GM21447 (cell line): Measurements from ENCODE around the gene EEF1A1.
"Not testable (repeated sequence)": the region's sequence is repeated elsewhere in the genome, so short reads cannot be mapped to it uniquely, and the experiment has no call there.

Source experiments
- ATAC-seq: cut with Tn5 transposase; IDR thresholded peaks from one replicate; pipeline ENCODE4 v1.9.1; 2021; ENCODE audit not compliant: unreplicated experiment

The EEF1A1 gene

DNA sequence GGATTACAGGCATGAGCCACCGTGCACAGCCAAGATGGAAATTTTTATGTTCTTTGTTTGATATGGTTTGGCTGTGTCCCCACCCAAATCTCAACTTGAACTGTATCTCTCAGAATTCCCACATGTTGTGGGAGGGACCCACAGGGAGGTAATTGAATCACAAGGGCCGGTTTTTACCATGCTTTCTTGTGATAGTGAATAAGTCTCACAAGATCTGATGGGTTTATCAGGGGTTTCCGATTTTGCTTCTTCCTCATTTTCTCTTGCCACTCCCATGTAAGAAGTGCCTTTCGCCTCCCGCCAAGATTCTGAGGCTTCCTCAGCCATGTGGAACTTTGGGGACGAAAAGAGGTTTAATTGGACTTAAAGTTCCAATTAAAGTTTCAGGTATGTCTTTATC lies 14.6 kb downstream of the EEF1A1 start:
- no peak for ATAC-seq

DNA sequence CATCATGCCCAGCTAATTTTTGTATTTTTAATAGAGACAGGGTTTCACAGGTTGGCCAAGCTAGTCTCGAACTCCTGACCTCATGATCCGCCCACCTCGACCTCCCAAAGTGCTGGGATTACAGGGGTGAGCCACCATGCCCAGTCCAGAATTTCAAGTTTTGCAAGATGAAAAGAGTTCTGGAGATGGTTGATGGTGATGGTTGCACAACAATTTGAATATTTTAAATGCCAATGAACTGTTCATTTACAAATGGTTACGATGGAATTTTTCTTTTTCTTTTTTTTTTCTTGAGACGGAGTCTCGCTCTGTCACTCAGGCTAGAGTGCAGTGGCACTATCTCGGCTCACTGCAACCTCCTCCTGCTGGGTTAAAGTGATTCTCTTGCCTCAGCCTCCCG lies 15.1 kb downstream of the EEF1A1 start:
- ATAC-seq = not testable (repeated sequence)

- ATAC-seq = no peak
These were observed 15.7 kb downstream of the EEF1A1 start for GRCh38 chr6:73505142-73505541.

- no peak for ATAC-seq
These were observed 16.7 kb downstream of the EEF1A1 start for GRCh38 chr6:73504160-73504559.

GRCh38 chr6:73503027-73503772 lies 17.6 kb downstream of the EEF1A1 start:
- ATAC-seq = no peak

DNA sequence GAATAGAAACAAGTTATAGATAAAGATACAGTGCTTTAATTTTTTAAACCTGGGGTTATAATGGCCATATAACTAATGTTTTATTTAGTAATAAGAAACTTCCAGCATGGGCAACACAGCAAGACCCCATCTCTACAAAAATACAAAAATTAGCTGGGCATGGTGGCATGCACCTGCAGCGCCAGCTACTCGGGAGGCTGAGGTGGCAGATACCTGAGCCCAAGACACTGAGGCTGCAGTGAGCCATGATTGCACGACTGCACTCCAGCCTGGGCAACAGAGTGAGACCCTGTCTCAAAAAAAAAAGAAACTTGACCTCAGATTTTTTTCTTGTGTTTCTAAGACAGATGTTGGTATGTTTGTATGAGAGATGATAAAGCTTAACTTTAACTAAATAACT lies 22.9 kb downstream of the EEF1A1 start:
- ATAC-seq = no peak

- no peak for ATAC-seq
These were observed 29.5 kb downstream of the EEF1A1 start for GRCh38 chr6:73491377-73491776.

DNA sequence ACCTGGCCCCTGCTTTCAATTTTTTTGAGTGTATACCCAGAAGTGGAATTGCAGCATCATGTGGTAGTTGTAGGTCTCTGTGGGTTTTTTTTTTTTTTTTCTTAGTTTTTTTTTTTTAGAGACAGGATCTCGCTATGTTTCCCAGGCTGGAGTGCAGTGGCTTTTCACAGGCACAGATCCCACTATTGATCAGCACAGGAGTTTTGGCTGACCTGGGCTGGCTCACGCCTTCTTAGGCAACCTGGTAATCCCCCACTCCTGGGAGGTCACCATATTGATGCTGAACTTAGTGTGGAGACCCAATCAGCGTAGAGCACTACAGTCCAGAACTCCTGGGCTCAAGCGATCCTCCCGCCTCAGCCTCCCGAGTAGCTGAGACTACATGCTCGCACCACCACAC lies 33.4 kb downstream of the EEF1A1 start:
- no peak for ATAC-seq

DNA sequence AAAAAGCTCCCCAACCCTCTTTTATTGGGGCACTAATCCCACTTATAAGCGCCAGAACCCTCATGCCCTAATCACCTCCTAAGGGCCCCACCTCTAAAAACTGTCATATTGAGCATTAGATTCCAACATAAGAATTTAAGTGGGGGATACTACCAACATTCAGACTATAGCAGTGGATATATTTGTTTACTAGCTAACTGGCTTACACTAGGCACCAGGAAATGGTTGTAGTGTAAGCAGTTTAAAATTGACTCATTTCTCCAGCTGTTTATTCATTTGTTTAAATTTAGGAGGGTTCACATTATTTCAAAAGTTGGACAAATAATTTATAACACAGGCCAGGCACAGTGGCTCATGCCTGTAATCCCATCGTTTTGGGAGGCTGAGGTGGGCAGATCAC lies 36.4 kb downstream of the EEF1A1 start:
- no peak for ATAC-seq

- no peak for ATAC-seq
These were observed 38.9 kb downstream of the EEF1A1 start for GRCh38 chr6:73481969-73482368.

DNA sequence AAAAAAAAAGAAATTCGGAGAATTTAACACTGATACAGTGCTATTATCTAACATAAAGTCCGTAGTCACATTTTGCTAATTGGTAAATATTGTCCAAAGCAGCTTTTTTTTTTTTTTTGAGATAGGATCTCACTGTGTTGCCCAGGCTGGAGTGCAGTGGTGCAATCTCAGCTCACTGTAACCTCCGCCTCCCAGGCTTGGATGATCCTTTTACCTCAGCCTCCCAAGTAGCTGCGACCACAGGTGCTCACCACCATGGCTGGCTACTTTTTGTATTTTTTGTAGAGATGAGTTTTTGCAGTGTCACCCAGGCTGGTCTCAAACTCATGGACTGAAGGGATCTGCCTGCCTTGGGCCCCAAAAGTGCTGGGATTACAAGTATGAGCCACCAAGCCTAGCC lies 43.4 kb downstream of the EEF1A1 start:
- no peak for ATAC-seq

- ATAC-seq = no peak
These were observed 44.1 kb downstream of the EEF1A1 start for GRCh38 chr6:73476723-73477122.

DNA sequence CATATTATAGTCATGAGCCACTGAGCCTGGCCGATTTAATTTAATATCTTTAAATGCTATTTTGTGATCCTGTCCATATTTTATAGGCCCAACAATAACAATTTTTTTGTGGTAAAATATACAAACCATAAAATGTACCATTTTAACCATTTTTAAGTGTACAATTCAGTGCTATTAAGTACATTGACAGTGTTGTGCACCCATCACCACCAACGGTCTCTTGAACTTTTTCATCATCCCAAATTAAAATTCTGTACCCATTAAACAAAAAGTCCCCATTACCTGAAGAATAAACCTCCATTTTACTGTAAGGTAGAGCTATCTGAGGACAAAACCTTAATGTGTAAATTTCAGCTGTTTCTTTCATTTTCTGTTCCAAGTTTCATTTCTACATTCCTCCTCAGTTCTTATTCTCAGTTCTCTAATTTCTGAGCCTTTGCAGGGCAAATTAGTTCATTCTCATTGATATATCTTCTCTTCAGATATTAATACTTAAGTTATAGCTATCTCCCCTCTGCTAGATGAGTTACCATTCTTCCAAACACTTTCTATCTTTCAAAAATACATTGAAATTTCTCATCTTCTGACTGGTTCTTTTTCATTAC lies 49.0 kb downstream of the EEF1A1 start:
- ATAC-seq = peak; percentile 96
